HepG2 (cell line): ENCODE data around the gene CNR2. TPM values are rescaled to one million over a fixed set of nuclear protein-coding genes. Genes with fewer than 3 reads are reported as not detected.

Experiments used
- BRCA1 ChIP-seq: sonication (generic); formaldehyde crosslinking; IDR thresholded peaks from 2 replicates; pipeline ENCODE4 v1.4.0; 2020; ENCODE audit warnings: missing genetic modification reagents
- HNRNPH1 ChIP-seq: fragments of 200-400 bp; formaldehyde crosslinking; optimal IDR thresholded peaks from 2 replicates; pipeline ENCODE3; 2017; ENCODE audit warnings: mild to moderate bottlenecking, low read depth, low read length
- HOXA7 ChIP-seq: sonication (generic); formaldehyde crosslinking; IDR thresholded peaks from 2 replicates; pipeline ENCODE4 v1.8.1; 2022; ENCODE audit warnings: mild to moderate bottlenecking, missing genetic modification reagents, moderate library complexity
- ISL2 ChIP-seq: sonication (generic); formaldehyde crosslinking; IDR thresholded peaks from 2 replicates; pipeline ENCODE4 v1.5.0; 2020; ENCODE audit warnings: missing genetic modification reagents
- KMT2B ChIP-seq: IDR thresholded peaks from 2 replicates; pipeline ENCODE4 v1.6.1; 2016; ENCODE audit warnings: missing genetic modification reagents, missing compliant biosample characterization
- MIER2 ChIP-seq: IDR thresholded peaks from 2 replicates; pipeline ENCODE4 v1.6.1; 2016; ENCODE audit warnings: missing biosample characterization, missing genetic modification reagents
- NFE2L1 ChIP-seq: sonication (generic); formaldehyde crosslinking; IDR thresholded peaks from 2 replicates; pipeline ENCODE4 v1.4.0; 2020; ENCODE audit warnings: missing genetic modification reagents, mild to moderate bottlenecking, borderline replicate concordance
- ONECUT2 ChIP-seq: sonication (generic); formaldehyde crosslinking; IDR thresholded peaks from 2 replicates; pipeline ENCODE4 v1.4.0; 2020; ENCODE audit warnings: missing genetic modification reagents
- PAX8 ChIP-seq: sonication (generic); formaldehyde crosslinking; IDR thresholded peaks from 2 replicates; pipeline ENCODE4 v1.8.0; 2022; ENCODE audit warnings: mild to moderate bottlenecking, missing genetic modification reagents, borderline replicate concordance
- POGK ChIP-seq: sonication (generic); formaldehyde crosslinking; conservative IDR thresholded peaks from 2 replicates; pipeline ENCODE4 v1.8.0; 2022; ENCODE audit warnings: mild to moderate bottlenecking, moderate library complexity, missing genetic modification reagents
- SMAD3 ChIP-seq: sonication (generic); formaldehyde crosslinking; IDR thresholded peaks from 2 replicates; pipeline ENCODE4 v1.4.0; 2020; ENCODE audit warnings: missing genetic modification reagents
- SP1 ChIP-seq, 2 experiments: fragments of 450-650 bp in 1 of 2; sonication (generic) in 1 of 2; formaldehyde crosslinking in 1 of 2; IDR thresholded peaks; 2 replicates each; pipeline versions ENCODE4 v1.4.0 to v1.6.1; 2016 to 2020; ENCODE audit warnings: missing genetic modification reagents in 1 of 2
- TRIM22 ChIP-seq: fragments of 450-650 bp; IDR thresholded peaks from 2 replicates; pipeline ENCODE4 v1.6.1; 2017
- ZNF550 ChIP-seq: sonication (generic); formaldehyde crosslinking; IDR thresholded peaks from 2 replicates; pipeline ENCODE4 v1.4.0; 2020; ENCODE audit warnings: mild to moderate bottlenecking, missing genetic modification reagents, borderline replicate concordance
- ZNF687 ChIP-seq: sonication (generic); formaldehyde crosslinking; IDR thresholded peaks from 2 replicates; pipeline ENCODE4 v1.5.1; 2020; ENCODE audit warnings: mild to moderate bottlenecking, missing genetic modification reagents, moderate library complexity
- ZNF75D ChIP-seq: sonication (generic); formaldehyde crosslinking; IDR thresholded peaks from 2 replicates; pipeline ENCODE4 v1.8.1; 2023; ENCODE audit warnings: missing genetic modification reagents, mild to moderate bottlenecking, borderline replicate concordance
- ZNF788 ChIP-seq: sonication (generic); formaldehyde crosslinking; IDR thresholded peaks from 2 replicates; pipeline ENCODE4 v1.5.0; 2020; ENCODE audit warnings: mild to moderate bottlenecking, missing genetic modification reagents, borderline replicate concordance
- polyA plus RNA-seq, 8 experiments: library from polyadenylated mRNA; depleted of rRNA in 3 of 8; stranded (reverse) in 7 of 8; unstranded in 1 of 8; fragments of >200 nt; fragmentation: Illumina TruSeq in 4 of 8; extraction: Trizol in 4 of 8; gene quantifications; 2 replicates each; pipeline versions ENCODE4 v1.2.1 to v1.2.3, GENCODE V29; 2011 to 2016; ENCODE audit warnings: low read depth in 4 of 8, missing spikeins in 1 of 8, mixed read lengths in 1 of 8; ENCODE audit not compliant: insufficient read depth in 1 of 8
- total RNA-seq, 5 experiments: library from RNA; depleted of rRNA; stranded (reverse); fragments of >200 nt; fragmentation: Illumina TruSeq; extraction: Trizol; gene quantifications; 2 replicates each; pipeline ENCODE4 v1.2.3, GENCODE V29; 2016; ENCODE audit warnings: low read depth in 1 of 5
- TF ChIP-seq, protein P1 (sequence below): sonication (generic); formaldehyde crosslinking; IDR thresholded peaks from 2 replicates; pipeline ENCODE4 v1.8.0; 2022; ENCODE audit warnings: missing genetic modification reagents, mild to moderate bottlenecking, borderline replicate concordance

The CNR2 gene
- total and polyA plus RNA-seq, 2 of the 13 experiments (the other 11 are each of a cell fraction or from before 2014, with no cell fraction given), result not detected

GRCh38 chr1:23959461-23960290 lies 46.5 kb upstream of the CNR2 start, which contains the start of gene PNRC2 (continued):
- TF ChIP-seq TRIM22 (no peak), SMAD3 (CRISPR knock-in tag) (no peak), ZNF75D (no peak), NFE2L1 (no peak), HNRNPH1 (peak; percentile 9), POGK (CRISPR knock-in tag) (peak; percentile 50; the same call in 1 of the 2 replicates), MIER2 (CRISPR knock-in tag) (0 out of 2 replicates have a peak, but pooled peaks have one; percentile 30), ONECUT2 (no peak), BRCA1 (peak; percentile 87), PAX8 (peak; percentile 54; the same call in 1 of the 2 replicates), HOXA7 (CRISPR knock-in tag) (no peak), ZNF788 (peak; percentile 5; the same call in 1 of the 2 replicates), SP1 (IDR thresholded peaks at IDR 0.05) (no peak), SP1 (CRISPR knock-in tag; IDR thresholded peaks at IDR 0.05) (peak; percentile 61; the same call in 1 of the 2 replicates), ISL2 (CRISPR knock-in tag) (peak; percentile 40; the same call in 1 of the 2 replicates), ZNF687 (CRISPR knock-in tag) (peak; percentile 96), ZNF550 (CRISPR knock-in tag) (no peak), KMT2B (CRISPR knock-in tag) (peak; percentile 68; the same call in 1 of the 2 replicates)
- TF ChIP-seq, protein P1, sequence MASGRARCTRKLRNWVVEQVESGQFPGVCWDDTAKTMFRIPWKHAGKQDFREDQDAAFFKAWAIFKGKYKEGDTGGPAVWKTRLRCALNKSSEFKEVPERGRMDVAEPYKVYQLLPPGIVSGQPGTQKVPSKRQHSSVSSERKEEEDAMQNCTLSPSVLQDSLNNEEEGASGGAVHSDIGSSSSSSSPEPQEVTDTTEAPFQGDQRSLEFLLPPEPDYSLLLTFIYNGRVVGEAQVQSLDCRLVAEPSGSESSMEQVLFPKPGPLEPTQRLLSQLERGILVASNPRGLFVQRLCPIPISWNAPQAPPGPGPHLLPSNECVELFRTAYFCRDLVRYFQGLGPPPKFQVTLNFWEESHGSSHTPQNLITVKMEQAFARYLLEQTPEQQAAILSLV (CRISPR knock-in tag), result no peak
